Osteoblast (primary cell): Measurements from ENCODE around the gene OR11G2. TPM values are rescaled to one million over a fixed set of nuclear protein-coding genes. Genes with fewer than 3 reads are reported as not detected.

Experiments
- DNase-seq: peaks from one replicate; pipeline ENCODE4 v3.0.0; 2011; ENCODE audit warnings: low spot score, mixed read lengths; ENCODE audit not compliant: insufficient read length; ENCODE audit errors: missing footprints
- H2AFZ ChIP-seq: 2 replicates; pipeline ENCODE4 v1.6.0; 2011; ENCODE audit warnings: mild to moderate bottlenecking, low read length
- H3K27ac ChIP-seq: 2 replicates; pipeline ENCODE4 v1.5.1; 2011; ENCODE audit warnings: mild to moderate bottlenecking, low read depth, low read length, moderate library complexity
- H3K27me3 ChIP-seq: 2 replicates; pipeline ENCODE4 v1.6.0; 2012; ENCODE audit warnings: mild to moderate bottlenecking, control low read depth, inconsistent platforms, low read length, moderate library complexity; ENCODE audit not compliant: insufficient read depth
- H3K36me3 ChIP-seq: 2 replicates; pipeline ENCODE4 v1.5.1; 2011; ENCODE audit warnings: mild to moderate bottlenecking, low read length, control low read depth, moderate library complexity; ENCODE audit not compliant: insufficient read depth
- H3K4me1 ChIP-seq: 2 replicates; pipeline ENCODE4 v1.5.1; 2011; ENCODE audit warnings: mild to moderate bottlenecking, low read length, control low read depth, moderate library complexity; ENCODE audit not compliant: insufficient read depth
- H3K4me2 ChIP-seq: 2 replicates; pipeline ENCODE4 v1.6.0; 2011; ENCODE audit warnings: mild to moderate bottlenecking, low read length; ENCODE audit not compliant: insufficient read depth
- H3K4me3 ChIP-seq: fragments of 200-600 bp; sonication (generic); 3 replicates; pipeline ENCODE4 v1.5.1; 2012; ENCODE audit warnings: mild to moderate bottlenecking, low read length, inconsistent platforms; ENCODE audit not compliant: insufficient read depth
- H3K79me2 ChIP-seq: 2 replicates; pipeline ENCODE4 v1.6.0; 2012; ENCODE audit warnings: mild to moderate bottlenecking, low read length, control low read depth, inconsistent platforms; ENCODE audit not compliant: insufficient read depth
- H3K9me3 ChIP-seq: 2 replicates; pipeline ENCODE4 v1.5.1; 2011; ENCODE audit warnings: low read depth, low read length, control low read depth
- H4K20me1 ChIP-seq: 2 replicates; pipeline ENCODE4 v1.6.0; 2012; ENCODE audit warnings: mild to moderate bottlenecking, low read length, control low read depth; ENCODE audit not compliant: insufficient read depth
- CTCF ChIP-seq: IDR thresholded peaks from 2 replicates; pipeline ENCODE4 v1.5.1; 2011; ENCODE audit warnings: mild to moderate bottlenecking, low read depth, low read length, moderate library complexity; ENCODE audit errors: extremely low read depth
- total RNA-seq: library from RNA; depleted of rRNA; stranded (reverse); fragments of >200 nt; gene quantifications from 2 replicates; pipeline ENCODE4 v1.2.3, GENCODE V29; 2012

Gene OR11G2
- total RNA-seq, 1 donor, result not detected

GRCh38 chr14:20179218-20179617, 11.5 kb upstream of the OR11G2 start:
- no peak overlapping the region for H3K4me3 ChIP-seq
- H3K36me3 ChIP-seq, result no peaks in the 10 kb centered on the region
- no peaks in the 10 kb centered on the region for H3K9me3 ChIP-seq
- no peaks in the 10 kb centered on the region for H3K4me1 ChIP-seq
- no peaks in the 10 kb centered on the region for H3K79me2 ChIP-seq
- no peak overlapping the region for H2AFZ ChIP-seq
- no peak overlapping the region for H3K27ac ChIP-seq
- no peak for TF ChIP-seq CTCF
- H4K20me1 ChIP-seq, result no peaks in the 10 kb centered on the region
- DNase-seq, result no peak
- no peaks in the 10 kb centered on the region for H3K27me3 ChIP-seq
- no peak overlapping the region for H3K4me2 ChIP-seq

GRCh38 chr14:20179880-20180279, 10.8 kb upstream of the OR11G2 start:
- H2AFZ ChIP-seq, result no peak overlapping the region
- H3K27ac ChIP-seq, result no peak overlapping the region
- DNase-seq, result no peak
- H3K36me3 ChIP-seq, result no peaks in the 10 kb centered on the region
- no peaks in the 10 kb centered on the region for H3K79me2 ChIP-seq
- no peaks in the 10 kb centered on the region for H3K27me3 ChIP-seq
- no peak overlapping the region for H3K4me3 ChIP-seq
- no peaks in the 10 kb centered on the region for H3K4me1 ChIP-seq
- no peak overlapping the region for H3K4me2 ChIP-seq
- no peaks in the 10 kb centered on the region for H3K9me3 ChIP-seq
- H4K20me1 ChIP-seq, result no peaks in the 10 kb centered on the region
- TF ChIP-seq CTCF, result no peak

GRCh38 chr14:20180486-20180885, 10.2 kb upstream of the OR11G2 start:
- no peak for TF ChIP-seq CTCF
- no peak overlapping the region for H3K4me2 ChIP-seq
- no peak for DNase-seq
- no peaks in the 10 kb centered on the region for H3K36me3 ChIP-seq
- no peaks in the 10 kb centered on the region for H3K27me3 ChIP-seq
- no peaks in the 10 kb centered on the region for H3K4me1 ChIP-seq
- no peak overlapping the region for H2AFZ ChIP-seq
- no peak overlapping the region for H3K4me3 ChIP-seq
- H3K27ac ChIP-seq, result no peak overlapping the region
- no peaks in the 10 kb centered on the region for H3K79me2 ChIP-seq
- H4K20me1 ChIP-seq, result no peaks in the 10 kb centered on the region
- no peaks in the 10 kb centered on the region for H3K9me3 ChIP-seq

- no peak for DNase-seq
- H3K4me2 ChIP-seq, result no peak overlapping the region
- no peak overlapping the region for H3K4me3 ChIP-seq
- no peaks in the 10 kb centered on the region for H3K9me3 ChIP-seq
- no peak for TF ChIP-seq CTCF
- H3K4me1 ChIP-seq, result no peaks in the 10 kb centered on the region
- H2AFZ ChIP-seq, result no peak overlapping the region
- H4K20me1 ChIP-seq, result no peaks in the 10 kb centered on the region
- H3K27ac ChIP-seq, result no peak overlapping the region
- H3K36me3 ChIP-seq, result no peaks in the 10 kb centered on the region
- no peaks in the 10 kb centered on the region for H3K27me3 ChIP-seq
- H3K79me2 ChIP-seq, result no peaks in the 10 kb centered on the region
These were observed 6.5 kb upstream of the OR11G2 start for GRCh38 chr14:20184181-20184580.
